ENCODE data around the gene SLC23A1.
"Not testable (repeated sequence)": the region's sequence is repeated elsewhere in the genome, so short reads cannot be mapped to it uniquely, and the experiment has no call there.

The SLC23A1 gene

GRCh38 chr5:139388198-139388821, 5.2 kb upstream of the SLC23A1 start:
- no peak for DNase-seq

- DNase-seq, result no peak
These were observed 4.6 kb upstream of the SLC23A1 start for GRCh38 chr5:139387611-139388197.

GRCh38 chr5:139386956-139387355, 3.9 kb upstream of the SLC23A1 start:
- not testable (repeated sequence) for DNase-seq

- DNase-seq, result no peak
These were observed 2.9 kb upstream of the SLC23A1 start for GRCh38 chr5:139386050-139386438.

GRCh38 chr5:139385061-139386049, 2.3 kb upstream of the SLC23A1 start:
- no peak for DNase-seq

GRCh38 chr5:139384591-139385051, 1.5 kb upstream of the SLC23A1 start:
- DNase-seq, result no peak

GRCh38 chr5:139383993-139384590, 995 bp upstream of the SLC23A1 start:
- DNase-seq, result no peak

GRCh38 chr5:139382807-139383206, 290 bp downstream of the SLC23A1 start:
- no peak for DNase-seq

GRCh38 chr5:139381837-139382761, 998 bp downstream of the SLC23A1 start:
- DNase-seq, result no peak

- DNase-seq, result no peak
These were observed 3.3 kb downstream of the SLC23A1 start for GRCh38 chr5:139379626-139380449.

GRCh38 chr5:139378941-139379361, 4.1 kb downstream of the SLC23A1 start:
- no peak for DNase-seq

- no peak for DNase-seq
These were observed 4.8 kb downstream of the SLC23A1 start for GRCh38 chr5:139378101-139378825.

GRCh38 chr5:139377226-139377625, 5.9 kb downstream of the SLC23A1 start:
- no peak for DNase-seq

- no peak for DNase-seq
These were observed 6.7 kb downstream of the SLC23A1 start for GRCh38 chr5:139376364-139376763.

- no peak for DNase-seq
These were observed 8.2 kb downstream of the SLC23A1 start for GRCh38 chr5:139374909-139375308.

GRCh38 chr5:139371482-139372435, 11.3 kb downstream of the SLC23A1 start:
- DNase-seq, result no peak

- no peak for DNase-seq
These were observed 13.9 kb downstream of the SLC23A1 start for GRCh38 chr5:139369181-139369580.

GRCh38 chr5:139368613-139369012, 14.5 kb downstream of the SLC23A1 start:
- DNase-seq, result no peak

- no peak for DNase-seq
These were observed 18.6 kb downstream of the SLC23A1 start for GRCh38 chr5:139364466-139364865.

Measured in activated CD4-positive, CD25-positive, alpha-beta regulatory T cell (primary cell).